Liver (tissue), 9 donors: Measurements from ENCODE around the gene ANKRD42. TPM values are rescaled to one million over a fixed set of nuclear protein-coding genes. Genes with fewer than 3 reads are reported as not detected.

Source experiments
- DNase-seq: peaks from one replicate; pipeline ENCODE4 v3.0.0-alpha.2; 2017; ENCODE audit warnings: low spot score
- H3K27ac ChIP-seq, 2 donors: one replicate each; pipeline ENCODE4 v1.7.0; 2013; ENCODE audit warnings: inconsistent platforms in 2 of 2, low read length in 2 of 2, control low read depth in 1 of 2, low read depth in 1 of 2, mild to moderate bottlenecking in 1 of 2
- H3K27me3 ChIP-seq, 4 donors: one replicate each; pipeline versions ENCODE4 v1.6.1 to v1.7.0; 2013; ENCODE audit warnings: low read length in 3 of 4, inconsistent platforms in 1 of 4, mild to moderate bottlenecking in 1 of 4, moderate library complexity in 1 of 4; ENCODE audit not compliant: control insufficient read depth in 4 of 4, insufficient read depth in 4 of 4
- H3K36me3 ChIP-seq, 4 donors: one replicate each; pipeline versions ENCODE4 v1.6.1 to v1.7.0; 2013; ENCODE audit warnings: low read length in 3 of 4, mild to moderate bottlenecking in 3 of 4, low read depth in 1 of 4, moderate library complexity in 1 of 4; ENCODE audit not compliant: control insufficient read depth in 4 of 4, insufficient read depth in 3 of 4
- H3K4me1 ChIP-seq, 4 donors: one replicate each; pipeline versions ENCODE4 v1.6.1 to v1.7.0; 2013; ENCODE audit warnings: low read length in 3 of 4, mild to moderate bottlenecking in 3 of 4, moderate library complexity in 1 of 4; ENCODE audit not compliant: control insufficient read depth in 4 of 4, insufficient read depth in 4 of 4
- H3K4me3 ChIP-seq, 3 donors: one replicate each; pipeline versions ENCODE4 v1.6.1 to v1.7.0; 2013; ENCODE audit warnings: low read length in 3 of 3, control low read depth in 1 of 3, low read depth in 1 of 3, mild to moderate bottlenecking in 1 of 3
- H3K9ac ChIP-seq, 2 donors: one replicate each; pipeline ENCODE4 v1.7.0; 2013; ENCODE audit warnings: low read length in 2 of 2, mild to moderate bottlenecking in 2 of 2, moderate library complexity in 2 of 2, control low read depth in 1 of 2, low read depth in 1 of 2
- H3K9me3 ChIP-seq, 4 donors: one replicate each; pipeline versions ENCODE4 v1.6.1 to v1.7.0; 2013; ENCODE audit warnings: low read length in 3 of 4; ENCODE audit not compliant: control insufficient read depth in 4 of 4
- EGR1 ChIP-seq, 2 donors: IDR thresholded peaks; 2 replicates each; pipeline ENCODE4 v1.6.1; 2016 to 2018; ENCODE audit warnings: antibody characterized with exemption in 2 of 2, low read depth in 2 of 2
- FOXA1 ChIP-seq: IDR thresholded peaks from 2 replicates; pipeline ENCODE4 v1.6.1; 2016; ENCODE audit warnings: antibody characterized with exemption
- FOXA2 ChIP-seq: IDR thresholded peaks from 2 replicates; pipeline ENCODE4 v1.6.1; 2016; ENCODE audit warnings: antibody characterized with exemption
- GABPA ChIP-seq, 2 donors: IDR thresholded peaks in 1 of 2; conservative IDR thresholded peaks in 1 of 2; 2 replicates each; pipeline ENCODE4 v1.6.1; 2016; ENCODE audit warnings: antibody characterized with exemption in 2 of 2, mild to moderate bottlenecking in 1 of 2, moderate library complexity in 1 of 2
- HNF4A ChIP-seq, 2 donors: conservative IDR thresholded peaks; 2 replicates each; pipeline ENCODE4 v1.6.1; 2016; ENCODE audit warnings: antibody characterized with exemption in 2 of 2, mild to moderate bottlenecking in 2 of 2
- HNF4G ChIP-seq: IDR thresholded peaks from 2 replicates; pipeline ENCODE4 v1.6.1; 2016; ENCODE audit warnings: antibody characterized with exemption
- JUND ChIP-seq, 2 donors: IDR thresholded peaks; 2 replicates each; pipeline ENCODE4 v1.6.1; 2016; ENCODE audit warnings: antibody characterized with exemption in 2 of 2
- NR2F2 ChIP-seq: IDR thresholded peaks from 2 replicates; pipeline ENCODE4 v1.6.1; 2016; ENCODE audit warnings: antibody characterized with exemption
- RAD21 ChIP-seq, 2 donors: IDR thresholded peaks; 2 replicates each; pipeline ENCODE4 v1.6.1; 2016; ENCODE audit warnings: antibody characterized with exemption in 2 of 2, mild to moderate bottlenecking in 2 of 2
- SP1 ChIP-seq: IDR thresholded peaks from 2 replicates; pipeline ENCODE4 v1.6.1; 2018; ENCODE audit warnings: antibody characterized with exemption, mild to moderate bottlenecking
- TAF1 ChIP-seq: conservative IDR thresholded peaks from 2 replicates; pipeline ENCODE4 v1.6.1; 2016; ENCODE audit warnings: antibody characterized with exemption, mild to moderate bottlenecking
- YY1 ChIP-seq: IDR thresholded peaks from 2 replicates; pipeline ENCODE4 v1.6.1; 2016; ENCODE audit warnings: antibody characterized with exemption, mild to moderate bottlenecking
- WGBS: extraction: QIAGEN DNeasy Blood & Tissue Kit; methylation state at CpG from one replicate; pipeline ENCODE4 v1.1.7; 2013; 5-methylcytosine and 5-hydroxymethylcytosine counted together
- polyA plus RNA-seq, 2 donors: library from polyadenylated mRNA; stranded (reverse) in 1 of 2; unstranded in 1 of 2; fragments of 200-250 nt in 1 of 2; fragments of >200 nt in 1 of 2; fragmentation: Nextera tagmentation in 1 of 2; extraction: Ambion mirVana in 1 of 2; gene quantifications; one replicate each; pipeline versions ENCODE4 v1.2.1 to v1.2.3, GENCODE V29; 2013 to 2015
- total RNA-seq, 2 donors: library from RNA; depleted of rRNA; stranded (reverse); fragments of >200 nt; gene quantifications; one replicate each; pipeline ENCODE4 v1.2.3, GENCODE V29; 2014
- TF ChIP-seq, protein P1 (sequence below): IDR thresholded peaks from 2 replicates; pipeline ENCODE4 v1.6.1; 2016; ENCODE audit warnings: antibody characterized with exemption
- TF ChIP-seq, protein P2 (sequence below): fragments of 150-350 bp; IDR thresholded peaks from 2 replicates; pipeline ENCODE4 v1.5.1; 2017; ENCODE audit warnings: improper control_type of control experiment, low read depth, low read length; ENCODE audit not compliant: missing input control
- TF ChIP-seq, protein P3 (sequence below): IDR thresholded peaks from 2 replicates; pipeline ENCODE4 v1.6.1; 2016; ENCODE audit warnings: antibody characterized with exemption
- TF ChIP-seq, protein P4 (sequence below): IDR thresholded peaks from 2 replicates; pipeline ENCODE4 v1.6.1; 2016; ENCODE audit warnings: antibody characterized with exemption
- TF ChIP-seq, protein P5 (sequence below): IDR thresholded peaks from 2 replicates; pipeline ENCODE4 v1.6.1; 2016; ENCODE audit warnings: antibody characterized with exemption, mild to moderate bottlenecking
- donor health status: healthy.
- donor health status: healthy.
- donor health status: healthy.
- donor health status: healthy.
- donor health status: healthy.

The ANKRD42 gene
- total and polyA plus RNA-seq, 4 donors = 2.0 to 4.9 (median 2.4) TPM

DNA sequence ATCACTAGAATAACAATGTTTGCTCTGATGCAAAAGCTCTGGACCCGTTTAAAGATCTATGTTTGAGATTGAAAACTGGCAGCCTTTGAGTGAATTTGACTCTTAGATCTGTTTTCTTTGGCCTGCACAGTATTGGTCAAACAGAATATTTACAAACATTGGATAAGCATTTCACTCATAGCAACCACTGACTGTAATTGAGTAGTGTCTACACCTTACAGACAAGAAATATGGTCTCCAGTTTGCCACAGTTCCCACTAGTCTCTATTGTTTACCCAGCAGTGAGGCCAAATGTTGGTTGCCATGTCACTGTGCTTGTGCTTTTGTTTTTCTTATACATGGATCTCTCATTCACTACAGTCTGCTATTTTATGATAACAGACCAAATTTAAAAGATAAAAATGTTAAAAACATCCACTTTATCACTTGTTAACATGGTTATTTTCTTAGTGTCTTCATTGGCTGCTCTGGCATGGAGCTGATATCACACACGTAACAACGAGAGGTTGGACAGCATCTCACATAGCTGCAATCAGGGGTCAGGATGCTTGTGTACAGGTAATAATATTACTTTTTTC lies 12.2 kb downstream of the ANKRD42 start:
- WGBS = 78% methylated on average over 3 of the region's 3 CpGs
- Histone ChIP-seq H3K4me3 (no peak overlapping the region), H3K9me3 (no peaks in the 10 kb centered on the region), H3K27ac (no peak overlapping the region), H3K9ac (no peak overlapping the region), H3K4me1 (no peaks in the 10 kb centered on the region), H3K27me3 (no peaks in the 10 kb centered on the region), H3K36me3 (peaks cover 0 to 2% (median 0%) of the 10 kb centered on the region in 4 donors)
- no peak for DNase-seq
- no peak for TF ChIP-seq HNF4G
- TF ChIP-seq FOXA2 = no peak
- no peak for TF ChIP-seq FOXA1
- TF ChIP-seq, protein P1, sequence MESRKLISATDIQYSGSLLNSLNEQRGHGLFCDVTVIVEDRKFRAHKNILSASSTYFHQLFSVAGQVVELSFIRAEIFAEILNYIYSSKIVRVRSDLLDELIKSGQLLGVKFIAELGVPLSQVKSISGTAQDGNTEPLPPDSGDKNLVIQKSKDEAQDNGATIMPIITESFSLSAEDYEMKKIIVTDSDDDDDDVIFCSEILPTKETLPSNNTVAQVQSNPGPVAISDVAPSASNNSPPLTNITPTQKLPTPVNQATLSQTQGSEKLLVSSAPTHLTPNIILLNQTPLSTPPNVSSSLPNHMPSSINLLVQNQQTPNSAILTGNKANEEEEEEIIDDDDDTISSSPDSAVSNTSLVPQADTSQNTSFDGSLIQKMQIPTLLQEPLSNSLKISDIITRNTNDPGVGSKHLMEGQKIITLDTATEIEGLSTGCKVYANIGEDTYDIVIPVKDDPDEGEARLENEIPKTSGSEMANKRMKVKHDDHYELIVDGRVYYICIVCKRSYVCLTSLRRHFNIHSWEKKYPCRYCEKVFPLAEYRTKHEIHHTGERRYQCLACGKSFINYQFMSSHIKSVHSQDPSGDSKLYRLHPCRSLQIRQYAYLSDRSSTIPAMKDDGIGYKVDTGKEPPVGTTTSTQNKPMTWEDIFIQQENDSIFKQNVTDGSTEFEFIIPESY = no peak
- TF ChIP-seq, protein P2, sequence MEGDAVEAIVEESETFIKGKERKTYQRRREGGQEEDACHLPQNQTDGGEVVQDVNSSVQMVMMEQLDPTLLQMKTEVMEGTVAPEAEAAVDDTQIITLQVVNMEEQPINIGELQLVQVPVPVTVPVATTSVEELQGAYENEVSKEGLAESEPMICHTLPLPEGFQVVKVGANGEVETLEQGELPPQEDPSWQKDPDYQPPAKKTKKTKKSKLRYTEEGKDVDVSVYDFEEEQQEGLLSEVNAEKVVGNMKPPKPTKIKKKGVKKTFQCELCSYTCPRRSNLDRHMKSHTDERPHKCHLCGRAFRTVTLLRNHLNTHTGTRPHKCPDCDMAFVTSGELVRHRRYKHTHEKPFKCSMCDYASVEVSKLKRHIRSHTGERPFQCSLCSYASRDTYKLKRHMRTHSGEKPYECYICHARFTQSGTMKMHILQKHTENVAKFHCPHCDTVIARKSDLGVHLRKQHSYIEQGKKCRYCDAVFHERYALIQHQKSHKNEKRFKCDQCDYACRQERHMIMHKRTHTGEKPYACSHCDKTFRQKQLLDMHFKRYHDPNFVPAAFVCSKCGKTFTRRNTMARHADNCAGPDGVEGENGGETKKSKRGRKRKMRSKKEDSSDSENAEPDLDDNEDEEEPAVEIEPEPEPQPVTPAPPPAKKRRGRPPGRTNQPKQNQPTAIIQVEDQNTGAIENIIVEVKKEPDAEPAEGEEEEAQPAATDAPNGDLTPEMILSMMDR = no peak
- TF ChIP-seq JUND (IDR thresholded peaks at IDR 0.05) = no peak
- TF ChIP-seq EGR1 (IDR thresholded peaks at IDR 0.05; ENCODE audit: low read depth in 2 of 2) = no peak
- TF ChIP-seq, protein P3, sequence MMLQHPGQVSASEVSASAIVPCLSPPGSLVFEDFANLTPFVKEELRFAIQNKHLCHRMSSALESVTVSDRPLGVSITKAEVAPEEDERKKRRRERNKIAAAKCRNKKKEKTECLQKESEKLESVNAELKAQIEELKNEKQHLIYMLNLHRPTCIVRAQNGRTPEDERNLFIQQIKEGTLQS = no peak
- TF ChIP-seq, protein P4, sequence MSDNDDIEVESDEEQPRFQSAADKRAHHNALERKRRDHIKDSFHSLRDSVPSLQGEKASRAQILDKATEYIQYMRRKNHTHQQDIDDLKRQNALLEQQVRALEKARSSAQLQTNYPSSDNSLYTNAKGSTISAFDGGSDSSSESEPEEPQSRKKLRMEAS = no peak

DNA sequence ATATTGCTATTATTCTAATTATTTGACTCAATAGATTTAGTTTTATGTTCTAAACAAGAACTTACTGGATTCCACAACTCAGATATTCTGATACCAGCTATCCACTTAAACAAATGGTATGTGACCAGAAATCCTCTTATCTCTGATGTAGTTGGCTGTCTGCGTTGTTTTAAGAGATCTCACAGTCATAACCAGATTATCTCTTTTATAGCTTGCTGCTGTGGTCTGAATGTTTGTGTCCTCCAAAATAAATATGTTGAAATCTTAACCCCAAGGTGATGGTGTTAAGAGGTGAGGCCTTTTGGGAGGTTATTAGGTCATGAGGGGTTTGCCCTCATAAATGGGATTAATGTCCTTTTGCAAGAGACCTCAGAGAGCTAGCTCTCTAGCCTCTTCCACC lies 12.7 kb downstream of the ANKRD42 start:
- H3K27me3 ChIP-seq = no peaks in the 10 kb centered on the region
- H3K27ac ChIP-seq = no peak overlapping the region
- DNase-seq = no peak
- no peak overlapping the region for H3K9ac ChIP-seq
- 86% methylated on average over 1 of the region's 1 CpG for WGBS
- no peaks in the 10 kb centered on the region for H3K4me1 ChIP-seq
- peaks cover 0 to 2% (median 0%) of the 10 kb centered on the region in 4 donors for H3K36me3 ChIP-seq
- TF ChIP-seq FOXA2 = no peak
- TF ChIP-seq, protein P5, sequence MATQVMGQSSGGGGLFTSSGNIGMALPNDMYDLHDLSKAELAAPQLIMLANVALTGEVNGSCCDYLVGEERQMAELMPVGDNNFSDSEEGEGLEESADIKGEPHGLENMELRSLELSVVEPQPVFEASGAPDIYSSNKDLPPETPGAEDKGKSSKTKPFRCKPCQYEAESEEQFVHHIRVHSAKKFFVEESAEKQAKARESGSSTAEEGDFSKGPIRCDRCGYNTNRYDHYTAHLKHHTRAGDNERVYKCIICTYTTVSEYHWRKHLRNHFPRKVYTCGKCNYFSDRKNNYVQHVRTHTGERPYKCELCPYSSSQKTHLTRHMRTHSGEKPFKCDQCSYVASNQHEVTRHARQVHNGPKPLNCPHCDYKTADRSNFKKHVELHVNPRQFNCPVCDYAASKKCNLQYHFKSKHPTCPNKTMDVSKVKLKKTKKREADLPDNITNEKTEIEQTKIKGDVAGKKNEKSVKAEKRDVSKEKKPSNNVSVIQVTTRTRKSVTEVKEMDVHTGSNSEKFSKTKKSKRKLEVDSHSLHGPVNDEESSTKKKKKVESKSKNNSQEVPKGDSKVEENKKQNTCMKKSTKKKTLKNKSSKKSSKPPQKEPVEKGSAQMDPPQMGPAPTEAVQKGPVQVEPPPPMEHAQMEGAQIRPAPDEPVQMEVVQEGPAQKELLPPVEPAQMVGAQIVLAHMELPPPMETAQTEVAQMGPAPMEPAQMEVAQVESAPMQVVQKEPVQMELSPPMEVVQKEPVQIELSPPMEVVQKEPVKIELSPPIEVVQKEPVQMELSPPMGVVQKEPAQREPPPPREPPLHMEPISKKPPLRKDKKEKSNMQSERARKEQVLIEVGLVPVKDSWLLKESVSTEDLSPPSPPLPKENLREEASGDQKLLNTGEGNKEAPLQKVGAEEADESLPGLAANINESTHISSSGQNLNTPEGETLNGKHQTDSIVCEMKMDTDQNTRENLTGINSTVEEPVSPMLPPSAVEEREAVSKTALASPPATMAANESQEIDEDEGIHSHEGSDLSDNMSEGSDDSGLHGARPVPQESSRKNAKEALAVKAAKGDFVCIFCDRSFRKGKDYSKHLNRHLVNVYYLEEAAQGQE = no peak
- TF ChIP-seq, protein P3 = no peak
- TF ChIP-seq NR2F2 = no peak
- no peak for TF ChIP-seq SP1
- TF ChIP-seq HNF4G = no peak
- TF ChIP-seq TAF1 = no peak
- TF ChIP-seq YY1 = no peak
- TF ChIP-seq, protein P2 = no peak
- TF ChIP-seq HNF4A (conservative IDR thresholded peaks at IDR 0.05) = no peak
- TF ChIP-seq RAD21 (IDR thresholded peaks at IDR 0.05) = no peak
- TF ChIP-seq, protein P4 = no peak
- no peak for TF ChIP-seq GABPA (IDR thresholded peaks at IDR 0.05 in 1 of 2, conservative IDR thresholded peaks at IDR 0.05 in 1 of 2)
- TF ChIP-seq JUND (IDR thresholded peaks at IDR 0.05) = no peak
- no peak for TF ChIP-seq EGR1 (IDR thresholded peaks at IDR 0.05; ENCODE audit: low read depth in 2 of 2)
- TF ChIP-seq, protein P1 = no peak
- no peak overlapping the region for H3K4me3 ChIP-seq
- H3K9me3 ChIP-seq = no peaks in the 10 kb centered on the region
